Measurements from ENCODE around the gene DEPDC1. TPM values are rescaled to one million over a fixed set of nuclear protein-coding genes. Genes with fewer than 3 reads are reported as not detected.
"Not testable (repeated sequence)": the region's sequence is repeated elsewhere in the genome, so short reads cannot be mapped to it uniquely, and the experiment has no call there.

Gene DEPDC1
- total and polyA plus RNA-seq, 4 donors: 0.10 to 0.99 (median 0.25) TPM; not detected in 1

DNA sequence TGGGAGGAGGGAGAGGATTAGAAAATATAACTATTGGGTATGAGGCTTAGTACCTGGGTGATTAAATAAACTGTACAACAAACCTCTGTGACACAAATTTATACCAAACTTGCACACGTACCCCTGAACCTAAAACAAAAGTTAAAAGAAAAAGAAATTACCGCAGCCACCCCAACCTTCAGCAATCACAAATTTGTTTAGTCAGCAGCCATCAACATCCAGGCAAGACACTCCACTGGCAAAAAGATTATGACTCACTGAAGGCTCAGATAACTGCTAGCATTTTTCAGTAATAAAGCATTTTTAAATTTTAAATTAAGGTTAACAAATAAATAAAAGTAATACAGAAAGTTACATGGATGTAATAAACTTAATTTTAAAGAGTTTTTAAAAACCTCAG lies 14.4 kb upstream of the DEPDC1 start:
- DNase-seq: no peak
- no peak for ATAC-seq (ENCODE audit: low FRiP score)
- Histone ChIP-seq H3K9me3 (ENCODE audit: control insufficient read depth, low read length) (no peaks in the 10 kb centered on the region), H3K4me1 (ENCODE audit: control insufficient read depth in 1 of 2, insufficient read depth in 2 of 2, low read length in 2 of 2) (no peaks in the 10 kb centered on the region), H3K27me3 (ENCODE audit: control insufficient read depth in 1 of 2, insufficient read depth in 2 of 2, low read length in 1 of 2) (no peaks in the 10 kb centered on the region), H3K36me3 (ENCODE audit: control insufficient read depth in 1 of 2, insufficient read depth in 2 of 2, low read length in 1 of 2) (no peaks in the 10 kb centered on the region), H3K27ac (ENCODE audit: low read depth in 1 of 2, low read length in 2 of 2) (no peak overlapping the region), H3K4me3 (ENCODE audit: low read length in 2 of 2) (no peak overlapping the region)
- 95% methylated on average over 2 of the region's 2 CpGs for WGBS, 2 donors
- intact Hi-C loops (cut with DNase I): no loop called here

DNA sequence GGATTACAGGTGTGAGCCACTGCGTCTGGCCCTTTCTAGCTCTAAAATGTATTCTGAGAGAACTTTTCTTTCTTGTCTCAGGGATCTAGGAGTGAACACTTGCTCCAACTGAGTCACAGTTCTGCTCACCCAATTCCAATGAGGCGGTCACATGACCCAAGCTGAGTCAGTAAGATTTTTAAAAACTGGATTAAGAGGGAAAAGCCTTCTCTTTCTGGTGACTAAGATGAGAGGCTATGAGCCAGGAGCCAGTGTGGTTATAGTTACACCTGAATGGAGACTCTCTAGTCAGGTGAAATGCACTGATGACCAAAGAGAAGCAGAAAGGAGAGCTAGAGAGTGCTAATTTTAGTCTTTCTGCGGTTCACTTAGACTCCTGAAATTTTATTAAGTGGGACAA lies 9.5 kb upstream of the DEPDC1 start:
- ATAC-seq (ENCODE audit: low FRiP score): no peak
- intact Hi-C loops (cut with DNase I): no loop called here
- H3K36me3 ChIP-seq (ENCODE audit: control insufficient read depth in 1 of 2, insufficient read depth in 2 of 2, low read length in 1 of 2): no peaks in the 10 kb centered on the region
- H3K27me3 ChIP-seq (ENCODE audit: control insufficient read depth in 1 of 2, insufficient read depth in 2 of 2, low read length in 1 of 2): no peaks in the 10 kb centered on the region
- 94 to 97% methylated on average over 3 of the region's 3 CpGs for WGBS, 2 donors
- no peaks in the 10 kb centered on the region for H3K9me3 ChIP-seq (ENCODE audit: control insufficient read depth, low read length)
- no peak overlapping the region for H3K27ac ChIP-seq (ENCODE audit: low read depth in 1 of 2, low read length in 2 of 2)
- H3K4me3 ChIP-seq (ENCODE audit: low read length in 2 of 2): no peak overlapping the region
- no peaks in the 10 kb centered on the region for H3K4me1 ChIP-seq (ENCODE audit: control insufficient read depth in 1 of 2, insufficient read depth in 2 of 2, low read length in 2 of 2)
- DNase-seq: no peak

DNA sequence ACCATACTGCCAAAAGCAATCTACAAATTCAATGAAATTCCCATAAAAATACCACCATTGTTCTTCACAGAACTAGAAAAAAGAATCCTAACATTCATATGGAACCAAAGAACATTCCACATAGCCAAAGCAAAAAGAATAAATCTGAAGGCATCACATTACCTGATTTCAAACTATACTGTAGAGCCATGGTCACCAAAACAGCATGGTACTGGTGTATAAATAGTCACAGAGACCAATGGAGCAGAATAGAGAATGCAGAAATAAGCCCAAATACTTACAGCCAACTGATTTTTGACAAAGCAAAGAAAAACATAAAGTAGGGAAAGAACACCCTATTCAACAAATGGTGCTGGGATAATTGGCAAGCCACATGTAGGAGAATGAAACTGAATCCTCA lies 6.2 kb upstream of the DEPDC1 start:
- no peak for ATAC-seq (ENCODE audit: low FRiP score)
- intact Hi-C loops (cut with DNase I): no loop called here

DNA sequence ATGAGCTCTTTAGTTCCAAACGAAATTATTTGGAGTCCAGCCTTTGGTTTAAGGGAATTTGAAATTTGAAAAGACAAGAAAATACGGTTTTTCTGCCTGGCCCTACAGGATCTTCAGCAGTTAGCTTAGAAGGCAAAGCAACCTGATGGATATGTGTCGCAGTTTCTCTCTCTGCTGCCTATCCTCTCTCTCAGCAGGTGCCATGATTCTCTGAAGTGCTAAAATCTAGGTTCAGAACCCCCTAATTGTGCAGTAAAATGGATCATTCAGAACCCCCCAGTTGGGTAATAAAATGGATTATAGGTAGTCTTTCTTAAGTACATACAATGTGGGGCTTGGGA lies 446 bp upstream of the DEPDC1 start:
- Histone ChIP-seq H3K9me3 (ENCODE audit: control insufficient read depth, low read length) (no peaks in the 10 kb centered on the region), H3K4me1 (ENCODE audit: control insufficient read depth in 1 of 2, insufficient read depth in 2 of 2, low read length in 2 of 2) (peaks cover 0 to 3% of the 10 kb centered on the region in 2 donors), H3K4me3 (ENCODE audit: low read length in 2 of 2) (peak overlapping the region in 1 of 2 donors; percentile 82), H3K36me3 (ENCODE audit: control insufficient read depth in 1 of 2, insufficient read depth in 2 of 2, low read length in 1 of 2) (no peaks in the 10 kb centered on the region), H3K27ac (ENCODE audit: low read depth in 1 of 2, low read length in 2 of 2) (no peak overlapping the region), H3K27me3 (ENCODE audit: control insufficient read depth in 1 of 2, insufficient read depth in 2 of 2, low read length in 1 of 2) (no peaks in the 10 kb centered on the region)
- intact Hi-C loops (cut with DNase I): no loop called here
- ATAC-seq (ENCODE audit: low FRiP score) (no peak), DNase-seq (no peak)
- 0 to 4% methylated on average over 3 of the region's 3 CpGs for WGBS, 2 donors

More for the DNA sequence above, 6.2 kb upstream of the DEPDC1 start:
- no peaks in the 10 kb centered on the region for H3K9me3 ChIP-seq (ENCODE audit: control insufficient read depth, low read length)
- H3K27me3 ChIP-seq (ENCODE audit: control insufficient read depth in 1 of 2, insufficient read depth in 2 of 2, low read length in 1 of 2): no peaks in the 10 kb centered on the region
- no peak for DNase-seq
- no peak overlapping the region for H3K4me3 ChIP-seq (ENCODE audit: low read length in 2 of 2)
- H3K27ac ChIP-seq (ENCODE audit: low read depth in 1 of 2, low read length in 2 of 2): no peak overlapping the region
- no peaks in the 10 kb centered on the region for H3K36me3 ChIP-seq (ENCODE audit: control insufficient read depth in 1 of 2, insufficient read depth in 2 of 2, low read length in 1 of 2)
- H3K4me1 ChIP-seq (ENCODE audit: control insufficient read depth in 1 of 2, insufficient read depth in 2 of 2, low read length in 2 of 2): no peaks in the 10 kb centered on the region

DNA sequence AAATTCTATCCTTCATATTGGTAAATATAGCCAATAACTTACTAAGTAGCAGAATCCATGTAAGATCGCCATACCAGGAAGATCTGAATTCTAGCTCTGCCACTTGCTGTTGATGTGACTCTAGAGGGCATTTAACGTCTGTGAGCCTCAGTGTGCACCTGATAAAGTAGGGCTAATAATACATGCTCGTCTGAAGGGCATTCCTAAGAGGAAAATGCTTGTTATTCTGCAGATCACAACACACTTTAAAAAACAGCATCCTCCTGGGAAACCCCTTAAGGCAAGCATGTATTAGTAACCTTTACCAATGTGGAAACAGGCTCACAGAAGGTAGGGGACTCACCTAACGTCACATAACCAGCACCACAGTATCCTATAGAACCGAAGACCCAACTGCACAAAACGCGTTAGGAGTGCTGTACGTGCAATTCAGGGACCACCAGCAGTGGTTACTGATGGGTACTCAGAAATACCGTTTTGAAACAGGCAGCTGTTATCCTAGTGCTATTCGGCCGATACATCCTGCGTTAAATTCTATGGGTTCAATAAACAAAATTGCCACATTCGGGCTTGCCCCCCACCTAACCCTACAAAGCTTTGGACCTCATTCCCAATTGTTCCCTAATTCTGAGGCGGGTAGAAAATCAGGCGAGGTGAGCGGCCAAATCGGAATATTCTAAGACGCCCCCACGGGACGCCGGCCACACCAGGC lies 758 bp downstream of the DEPDC1 start:
- no peaks in the 10 kb centered on the region for H3K9me3 ChIP-seq (ENCODE audit: control insufficient read depth, low read length)
- intact Hi-C loops (cut with DNase I): no loop called here
- H3K27ac ChIP-seq (ENCODE audit: low read depth in 1 of 2, low read length in 2 of 2): no peak overlapping the region
- ATAC-seq (ENCODE audit: low FRiP score) (no peak), DNase-seq (no peak)
- peaks cover 0 to 3% of the 10 kb centered on the region in 2 donors for H3K4me1 ChIP-seq (ENCODE audit: control insufficient read depth in 1 of 2, insufficient read depth in 2 of 2, low read length in 2 of 2)
- peak overlapping the region; percentile 57 to 82 for H3K4me3 ChIP-seq (ENCODE audit: low read length in 2 of 2)
- H3K27me3 ChIP-seq (ENCODE audit: control insufficient read depth in 1 of 2, insufficient read depth in 2 of 2, low read length in 1 of 2): no peaks in the 10 kb centered on the region
- 8 to 10% methylated on average over 21 of the region's 21 CpGs for WGBS, 2 donors
- no peaks in the 10 kb centered on the region for H3K36me3 ChIP-seq (ENCODE audit: control insufficient read depth in 1 of 2, insufficient read depth in 2 of 2, low read length in 1 of 2)

DNA sequence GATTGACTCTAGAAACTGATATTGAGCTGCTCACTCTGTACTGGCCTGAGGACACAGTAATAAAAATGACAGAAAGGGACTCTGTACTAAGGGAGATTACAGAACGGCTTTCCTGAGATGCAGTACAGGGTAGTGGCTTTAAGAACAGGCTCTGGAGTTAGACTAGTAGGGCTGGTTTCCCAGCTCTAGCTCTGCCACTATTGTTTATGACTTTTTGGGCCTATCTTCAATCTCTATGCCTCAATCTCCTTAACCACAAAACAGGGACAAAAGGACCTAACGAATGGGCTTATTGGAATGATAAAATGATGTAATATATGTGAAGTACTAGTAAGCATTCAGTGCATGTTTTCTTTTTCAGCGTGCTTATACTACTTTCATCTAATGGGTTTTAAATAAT lies 1.4 kb downstream of the DEPDC1 start:
- no peak overlapping the region for H3K4me3 ChIP-seq (ENCODE audit: low read length in 2 of 2)
- no peak overlapping the region for H3K27ac ChIP-seq (ENCODE audit: low read depth in 1 of 2, low read length in 2 of 2)
- intact Hi-C loops (cut with DNase I): no loop called here
- H3K36me3 ChIP-seq (ENCODE audit: control insufficient read depth in 1 of 2, insufficient read depth in 2 of 2, low read length in 1 of 2): no peaks in the 10 kb centered on the region
- ATAC-seq (ENCODE audit: low FRiP score) (no peak), DNase-seq (no peak)
- no peaks in the 10 kb centered on the region for H3K27me3 ChIP-seq (ENCODE audit: control insufficient read depth in 1 of 2, insufficient read depth in 2 of 2, low read length in 1 of 2)
- H3K4me1 ChIP-seq (ENCODE audit: control insufficient read depth in 1 of 2, insufficient read depth in 2 of 2, low read length in 2 of 2): peaks cover 0 to 3% of the 10 kb centered on the region in 2 donors
- WGBS, 2 donors: 80 to 87% methylated on average over 3 of the region's 3 CpGs
- H3K9me3 ChIP-seq (ENCODE audit: control insufficient read depth, low read length): no peaks in the 10 kb centered on the region

DNA sequence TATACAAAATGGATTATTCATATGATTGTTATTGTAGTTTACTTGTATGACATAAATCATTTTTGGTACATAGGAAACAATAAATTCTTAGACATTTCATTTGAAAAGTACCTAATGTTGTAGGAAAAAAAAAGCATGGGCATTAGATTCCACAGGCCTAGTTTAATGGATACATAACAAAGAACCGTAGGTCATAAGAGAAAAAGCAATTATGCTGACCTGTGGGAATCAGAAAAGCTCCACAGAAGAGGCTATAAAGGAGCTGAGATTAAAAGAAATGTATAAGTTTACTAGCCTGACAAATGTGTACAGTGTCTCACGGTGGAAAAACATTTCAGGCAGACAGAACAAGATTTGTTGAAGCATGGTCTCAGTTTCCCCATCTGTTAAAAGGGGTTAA lies 3.7 kb downstream of the DEPDC1 start:
- Histone ChIP-seq H3K36me3 (ENCODE audit: control insufficient read depth in 1 of 2, insufficient read depth in 2 of 2, low read length in 1 of 2) (no peaks in the 10 kb centered on the region), H3K4me1 (ENCODE audit: control insufficient read depth in 1 of 2, insufficient read depth in 2 of 2, low read length in 2 of 2) (peaks cover 0 to 3% of the 10 kb centered on the region in 2 donors), H3K4me3 (ENCODE audit: low read length in 2 of 2) (no peak overlapping the region), H3K9me3 (ENCODE audit: control insufficient read depth, low read length) (no peaks in the 10 kb centered on the region), H3K27ac (ENCODE audit: low read depth in 1 of 2, low read length in 2 of 2) (no peak overlapping the region), H3K27me3 (ENCODE audit: control insufficient read depth in 1 of 2, insufficient read depth in 2 of 2, low read length in 1 of 2) (no peaks in the 10 kb centered on the region)
- ATAC-seq (ENCODE audit: low FRiP score) (no peak), DNase-seq (no peak)
- intact Hi-C loops (cut with DNase I): no loop called here
- WGBS, 2 donors: 84 to 88% methylated on average over 2 of the region's 2 CpGs

DNA sequence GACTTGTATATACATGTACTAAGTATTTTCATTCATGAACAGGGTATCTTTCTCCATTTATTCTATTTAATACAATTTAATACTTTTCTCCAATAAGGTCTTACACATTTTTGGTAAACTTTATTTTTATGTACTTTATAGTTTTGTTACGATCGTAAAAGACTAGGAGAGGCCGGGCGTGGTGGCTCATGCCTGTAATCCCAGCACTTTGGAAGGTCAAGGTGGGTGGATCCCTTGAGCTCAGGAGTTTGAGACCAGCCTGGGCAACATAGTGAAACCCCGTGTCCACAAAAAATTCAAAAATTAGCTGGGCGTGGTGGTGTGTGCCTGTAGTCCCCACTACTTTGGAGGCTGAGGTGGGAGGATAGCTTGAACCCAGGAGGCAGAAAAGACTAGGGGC lies 4.6 kb downstream of the DEPDC1 start:
- WGBS, 2 donors: 97% methylated on average over 6 of the region's 6 CpGs
- H3K9me3 ChIP-seq (ENCODE audit: control insufficient read depth, low read length); H3K36me3 ChIP-seq (ENCODE audit: control insufficient read depth in 1 of 2, insufficient read depth in 2 of 2, low read length in 1 of 2); H3K27ac ChIP-seq (ENCODE audit: low read depth in 1 of 2, low read length in 2 of 2); H3K4me3 ChIP-seq (ENCODE audit: low read length in 2 of 2); H3K27me3 ChIP-seq (ENCODE audit: control insufficient read depth in 1 of 2, insufficient read depth in 2 of 2, low read length in 1 of 2); DNase-seq; intact Hi-C loops (cut with DNase I); ATAC-seq (ENCODE audit: low FRiP score); H3K4me1 ChIP-seq (ENCODE audit: control insufficient read depth in 1 of 2, insufficient read depth in 2 of 2, low read length in 2 of 2): not testable (repeated sequence)

DNA sequence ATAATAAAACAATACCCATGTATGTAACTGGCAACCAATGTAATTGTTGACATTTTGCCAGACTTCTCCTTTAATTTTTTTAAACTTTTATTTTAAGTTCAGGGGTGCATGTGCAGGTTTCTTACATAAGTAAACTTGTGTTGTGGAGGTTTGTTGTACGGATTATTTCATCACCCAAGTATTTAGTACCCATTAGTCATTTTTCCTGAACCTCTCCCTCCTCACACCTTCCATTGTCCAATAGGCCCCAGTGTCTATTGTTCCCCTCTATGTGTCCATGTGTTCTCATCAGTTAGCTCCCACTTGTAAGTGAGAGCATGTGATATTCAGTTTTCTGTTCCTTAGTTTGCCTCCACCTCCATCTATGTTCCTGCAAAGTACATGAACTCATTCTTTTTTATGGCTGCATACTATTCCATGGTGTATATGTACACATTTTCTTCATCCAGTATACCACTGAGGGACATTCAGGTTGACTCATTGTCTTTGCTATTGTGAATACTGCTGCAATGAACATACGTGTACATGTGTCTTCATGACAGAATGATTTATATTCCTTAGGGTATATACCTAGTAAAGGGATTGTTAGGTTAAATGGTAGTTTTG lies 6.7 kb downstream of the DEPDC1 start:
- no peak overlapping the region for H3K27ac ChIP-seq (ENCODE audit: low read depth in 1 of 2, low read length in 2 of 2)
- no peaks in the 10 kb centered on the region for H3K4me1 ChIP-seq (ENCODE audit: control insufficient read depth in 1 of 2, insufficient read depth in 2 of 2, low read length in 2 of 2)
- ATAC-seq (ENCODE audit: low FRiP score) (no peak), DNase-seq (no peak)
- no peaks in the 10 kb centered on the region for H3K9me3 ChIP-seq (ENCODE audit: control insufficient read depth, low read length)
- no peak overlapping the region for H3K4me3 ChIP-seq (ENCODE audit: low read length in 2 of 2)
- H3K36me3 ChIP-seq (ENCODE audit: control insufficient read depth in 1 of 2, insufficient read depth in 2 of 2, low read length in 1 of 2): no peaks in the 10 kb centered on the region
- intact Hi-C loops (cut with DNase I): no loop called here
- WGBS, 2 donors: 95 to 97% methylated on average over 2 of the region's 2 CpGs
- no peaks in the 10 kb centered on the region for H3K27me3 ChIP-seq (ENCODE audit: control insufficient read depth in 1 of 2, insufficient read depth in 2 of 2, low read length in 1 of 2)
